ENCODE measurements around the gene CSF1.

The CSF1 gene

DNA sequence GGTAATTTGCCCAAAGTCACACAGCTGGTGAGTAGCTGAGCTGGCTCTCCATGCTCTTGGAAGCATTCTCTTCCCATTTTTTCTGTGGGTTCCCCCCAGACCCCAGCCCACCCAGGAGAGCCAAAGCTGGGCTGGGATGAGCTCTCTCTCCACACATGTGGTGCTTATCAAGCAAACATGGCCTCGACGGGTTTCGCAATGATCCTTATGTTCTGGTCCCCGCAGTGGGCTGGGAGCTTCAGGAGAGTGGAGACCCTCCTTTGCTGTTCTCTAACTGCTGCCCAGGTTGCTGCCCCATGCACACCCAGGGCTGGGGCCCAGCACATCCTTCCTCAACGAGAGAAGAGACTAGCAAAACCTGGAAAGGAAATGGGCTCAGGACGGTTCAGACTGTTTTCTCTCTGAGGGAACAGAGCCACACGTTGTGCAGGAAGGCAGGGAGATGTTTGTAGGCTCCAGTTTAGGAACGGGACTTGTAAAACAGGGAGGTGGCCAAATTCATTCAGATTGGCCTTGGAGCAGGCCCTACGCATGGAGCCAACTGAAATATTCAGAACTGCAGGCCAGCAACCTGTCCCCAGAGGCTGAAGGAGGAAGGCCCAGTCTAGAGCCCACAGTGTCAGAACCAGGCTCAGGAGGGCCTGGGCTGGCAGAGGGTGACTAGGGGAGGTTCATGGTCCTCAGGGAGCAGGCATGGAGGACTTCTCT is 27.2 kb upstream of the CSF1 start:
- DNase-seq: no peak

DNA sequence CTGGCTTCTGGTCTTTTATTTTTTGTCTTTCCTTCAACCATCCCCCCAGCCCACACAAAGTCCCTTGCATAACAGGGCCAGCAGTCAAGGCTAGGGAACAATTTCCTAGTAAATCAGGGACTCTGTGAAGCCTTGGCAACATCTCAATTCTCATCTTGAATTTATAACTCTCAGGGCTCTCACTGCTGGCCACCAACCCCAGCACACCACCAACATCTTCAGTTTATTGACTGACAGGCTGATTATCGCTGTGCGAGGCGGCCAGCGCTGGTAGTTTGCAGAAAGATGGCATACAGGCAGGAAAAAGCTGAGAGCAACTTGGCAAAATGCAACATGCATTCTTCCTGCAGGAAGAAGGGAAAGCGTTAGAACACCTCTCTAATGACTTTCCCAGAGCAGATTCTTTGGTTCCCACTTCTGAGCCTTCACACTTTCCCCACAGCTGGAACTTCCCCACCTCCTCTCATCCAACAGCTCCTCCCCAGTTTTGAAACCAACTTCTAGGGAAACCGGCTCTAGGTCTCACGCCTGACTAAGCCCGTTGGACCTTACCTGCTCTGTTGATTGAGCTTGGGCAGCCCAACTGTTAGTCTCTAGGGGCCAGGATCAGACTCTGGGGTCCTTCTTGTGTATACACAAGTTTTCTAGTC is 26.3 kb upstream of the CSF1 start:
- no peak for DNase-seq

DNA sequence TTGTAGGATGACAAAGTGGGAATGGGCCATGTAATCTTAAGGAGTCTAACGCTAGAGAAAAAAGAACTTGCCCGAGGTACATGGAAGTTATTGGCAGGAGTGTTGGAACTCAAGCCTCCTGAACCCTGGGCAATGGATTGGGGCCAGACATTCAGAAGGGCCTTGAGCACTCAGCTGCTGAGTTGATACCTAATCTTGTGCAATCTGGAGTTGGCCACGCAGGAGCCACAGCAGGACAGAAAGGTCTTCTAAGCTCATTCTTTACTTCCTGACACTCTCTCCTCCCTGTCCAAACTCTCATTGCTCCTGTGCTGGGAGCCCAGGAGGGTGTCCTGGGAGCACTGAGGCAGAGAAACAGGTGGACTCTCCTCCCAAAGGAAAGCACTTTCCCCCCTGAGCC is 25.1 kb upstream of the CSF1 start:
- DNase-seq: no peak

DNA sequence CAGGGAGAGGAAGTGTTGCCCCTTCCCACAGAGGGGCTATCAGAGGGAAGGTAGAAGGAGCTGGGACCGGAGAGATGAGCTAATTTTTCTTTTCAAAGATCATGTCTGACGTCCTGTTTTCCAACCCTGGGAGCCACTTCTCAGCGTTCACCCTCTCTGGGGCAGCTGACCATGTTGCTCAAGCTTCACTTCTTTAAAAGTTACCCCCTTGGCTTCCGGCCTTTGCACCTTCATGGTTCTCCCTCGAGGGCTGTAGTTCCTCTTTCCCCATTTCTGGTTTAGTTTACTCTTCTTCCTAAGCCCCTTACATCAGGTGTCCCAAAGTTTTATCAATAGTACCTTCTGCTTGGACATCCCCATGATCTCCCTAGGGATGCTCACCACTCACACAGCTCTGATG is 23.8 kb upstream of the CSF1 start:
- no peak for DNase-seq

DNA sequence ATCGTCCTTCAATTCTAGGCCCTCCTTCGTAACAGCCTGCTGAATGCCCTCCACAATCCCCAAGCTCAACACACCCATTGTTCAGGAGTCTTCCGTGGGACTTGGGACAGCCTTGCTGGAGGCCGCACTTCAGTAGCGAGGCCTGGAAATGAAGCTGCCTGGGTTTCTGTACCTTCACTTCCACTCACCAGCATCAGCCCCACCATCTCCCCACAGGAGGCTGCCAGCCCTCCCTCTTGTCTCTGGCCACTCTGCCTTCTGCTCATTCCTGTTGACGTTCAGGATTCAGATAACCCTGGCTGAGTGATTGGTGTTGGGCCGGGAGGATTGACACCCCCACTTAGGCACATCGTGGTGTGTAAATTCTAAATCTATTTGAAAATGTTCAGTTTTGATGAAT is 23.4 kb upstream of the CSF1 start:
- DNase-seq: no peak

DNA sequence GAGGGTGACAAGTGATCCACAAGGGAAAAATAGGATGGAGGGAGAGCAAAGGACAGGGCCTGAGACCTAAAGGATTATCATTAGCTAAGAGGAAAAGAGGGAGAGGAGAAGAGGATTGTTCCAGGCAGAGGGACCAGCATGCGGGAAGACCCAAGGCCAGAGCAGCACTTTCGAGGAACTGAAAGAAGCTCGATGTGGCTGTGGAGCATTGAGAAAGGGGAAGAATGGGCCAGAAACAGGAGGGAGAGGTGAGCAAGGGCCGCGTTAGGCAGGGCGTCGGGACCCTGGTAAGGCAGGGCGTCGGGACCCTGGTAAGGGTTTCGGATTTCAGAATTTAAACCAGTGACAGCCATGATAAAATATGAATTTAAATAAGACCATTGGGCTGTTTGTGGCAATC is 22.8 kb upstream of the CSF1 start:
- DNase-seq: no peak

DNA sequence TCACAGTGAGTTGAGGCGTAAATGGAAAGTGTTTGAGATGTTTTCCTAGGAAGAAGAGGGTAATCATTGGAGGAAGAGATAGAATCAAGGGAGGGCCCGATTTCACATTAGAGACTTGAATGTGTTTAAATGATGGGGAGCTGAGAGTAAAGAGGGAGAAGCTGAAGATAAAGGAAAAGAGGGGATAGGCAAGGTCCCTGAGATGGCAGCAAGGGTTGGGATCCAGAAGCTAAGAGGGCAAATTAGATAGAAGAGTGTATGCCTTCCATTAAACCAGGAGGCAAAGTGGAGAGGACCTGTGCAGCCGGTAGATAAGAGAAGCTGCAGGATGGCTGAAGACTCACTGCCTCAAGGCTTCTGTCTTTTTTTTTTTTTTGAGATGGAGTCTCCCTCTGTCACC is 21.6 kb upstream of the CSF1 start:
- no peak for DNase-seq

DNA sequence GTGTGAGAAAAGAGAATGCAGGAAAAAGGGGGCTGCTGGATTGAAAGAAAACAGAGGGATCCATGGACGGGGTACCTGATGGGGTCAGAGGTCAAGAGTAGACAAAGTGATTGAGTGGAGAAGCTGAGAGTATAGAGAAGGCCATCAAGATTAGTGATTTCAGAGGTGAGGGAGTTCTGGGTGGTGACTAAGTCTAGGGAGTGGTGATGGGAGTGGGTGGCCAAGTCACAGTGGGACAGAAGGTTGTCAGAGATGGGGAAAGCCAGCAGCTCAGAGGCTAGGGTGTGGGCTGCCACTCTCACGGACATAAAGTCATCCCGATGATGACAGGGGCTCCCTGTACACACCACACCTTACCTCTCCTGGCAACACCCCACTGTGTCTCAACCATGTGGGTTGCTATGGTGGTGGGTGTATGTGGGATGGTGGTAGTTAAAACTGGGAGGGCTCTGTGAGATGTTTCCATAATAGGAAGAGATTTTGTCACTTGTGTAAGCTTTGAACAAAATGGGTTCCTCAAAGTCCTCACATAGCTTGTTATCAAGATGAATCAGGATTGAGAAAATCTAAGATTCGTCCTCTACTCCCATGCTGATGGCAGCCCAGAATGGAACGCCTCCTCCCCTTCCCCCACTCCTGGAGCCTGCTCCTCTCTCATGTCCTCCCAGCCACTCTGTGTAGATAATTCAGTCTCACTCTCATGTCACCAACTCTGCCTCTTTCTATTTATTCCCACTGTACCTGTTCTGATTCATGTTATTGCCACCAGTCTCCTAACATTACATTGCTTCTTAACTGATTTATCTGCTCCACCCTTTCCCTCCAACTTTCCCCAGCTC is 20.3 kb upstream of the CSF1 start:
- no peak for DNase-seq

DNA sequence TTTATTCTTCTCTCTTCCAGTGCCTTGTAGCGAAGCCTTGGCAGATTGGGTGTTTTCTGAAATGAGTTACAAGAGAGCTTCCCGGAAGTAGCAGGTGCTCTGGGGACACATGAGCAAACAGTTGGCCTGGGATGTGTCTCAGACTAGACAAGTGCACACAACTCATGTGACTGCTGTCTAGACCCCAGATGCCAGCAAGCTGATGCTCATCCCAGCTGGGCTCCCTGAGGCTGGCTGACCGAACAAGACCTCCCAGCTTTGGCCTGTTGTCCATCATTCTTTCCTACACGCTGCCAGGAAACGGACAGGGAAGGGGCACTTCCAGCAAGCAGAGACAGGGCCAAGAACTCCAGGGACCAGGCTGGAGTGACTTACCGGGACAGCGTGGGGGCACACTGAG is 18.7 kb upstream of the CSF1 start:
- peak; percentile 47 for DNase-seq

DNA sequence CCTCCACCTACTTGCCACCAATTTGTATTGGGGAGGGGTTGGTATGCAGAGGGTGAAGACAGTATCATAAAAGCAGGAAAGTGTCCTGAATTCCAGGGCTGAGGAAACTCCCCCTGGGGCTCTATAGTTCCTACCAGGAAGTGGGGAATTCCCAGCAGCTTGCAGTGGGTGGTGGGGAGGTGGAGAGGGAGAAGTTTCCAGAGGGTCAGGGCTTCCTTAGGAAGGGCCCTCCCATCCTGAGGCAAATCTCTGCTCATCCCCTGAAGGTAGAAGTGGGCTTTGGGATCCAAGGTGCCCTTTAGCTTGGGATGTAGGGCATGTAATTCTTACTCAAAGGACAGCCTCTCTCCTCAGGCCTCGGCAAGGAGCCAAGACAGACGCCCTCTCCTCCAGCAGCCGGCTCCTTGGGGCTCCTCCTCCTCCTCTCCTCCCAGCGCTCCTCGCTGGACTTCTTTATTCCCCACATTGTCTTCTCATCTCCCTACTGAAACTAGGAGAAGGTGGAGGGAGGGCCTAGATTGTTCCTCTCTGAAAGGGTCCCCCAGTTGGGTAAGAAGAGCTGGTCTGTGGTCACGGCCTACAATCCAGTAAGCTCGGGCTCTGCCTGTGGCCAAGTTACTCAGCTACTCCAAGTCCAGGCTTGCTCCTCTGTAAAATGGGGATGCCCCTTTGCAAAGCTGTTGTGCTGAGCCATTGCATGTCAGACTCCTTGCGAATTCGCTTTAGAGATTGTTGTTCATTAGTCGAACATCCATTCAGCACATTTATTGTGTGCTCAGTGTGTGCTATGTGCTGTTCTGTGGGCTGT is 17.9 kb upstream of the CSF1 start:
- DNase-seq: peak; percentile 29

DNA sequence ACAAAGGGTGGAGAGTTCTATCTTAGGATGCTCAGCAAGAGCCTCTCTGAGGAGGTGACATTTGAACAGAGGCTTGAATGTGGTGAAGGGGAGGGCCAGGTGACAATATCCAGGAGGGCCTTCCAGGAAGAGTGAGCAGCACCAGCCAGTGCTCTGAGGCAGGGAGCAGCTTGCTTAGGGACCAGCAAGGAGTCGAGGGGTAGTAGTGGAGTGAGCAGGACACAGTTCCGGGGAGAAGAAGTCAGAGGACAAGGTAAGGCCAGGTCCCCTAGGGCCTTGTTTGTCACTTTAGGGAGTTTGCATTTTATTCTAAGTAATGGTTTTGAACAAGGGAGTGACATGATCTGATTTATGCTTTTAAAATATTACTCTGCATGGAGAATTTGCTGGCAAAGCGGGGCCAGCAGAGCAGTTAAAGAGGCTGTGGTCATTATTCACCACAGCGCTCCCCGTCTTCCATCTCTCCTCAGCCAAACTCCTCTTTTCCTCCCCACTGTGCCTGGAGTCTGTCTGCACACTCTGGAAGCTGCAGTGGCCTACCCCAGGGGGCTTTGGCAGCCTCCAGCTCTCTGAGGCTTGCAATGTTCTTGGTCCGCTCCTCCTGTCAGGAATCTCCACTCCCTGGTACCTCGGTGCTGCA is 17.0 kb upstream of the CSF1 start:
- DNase-seq: no peak

DNA sequence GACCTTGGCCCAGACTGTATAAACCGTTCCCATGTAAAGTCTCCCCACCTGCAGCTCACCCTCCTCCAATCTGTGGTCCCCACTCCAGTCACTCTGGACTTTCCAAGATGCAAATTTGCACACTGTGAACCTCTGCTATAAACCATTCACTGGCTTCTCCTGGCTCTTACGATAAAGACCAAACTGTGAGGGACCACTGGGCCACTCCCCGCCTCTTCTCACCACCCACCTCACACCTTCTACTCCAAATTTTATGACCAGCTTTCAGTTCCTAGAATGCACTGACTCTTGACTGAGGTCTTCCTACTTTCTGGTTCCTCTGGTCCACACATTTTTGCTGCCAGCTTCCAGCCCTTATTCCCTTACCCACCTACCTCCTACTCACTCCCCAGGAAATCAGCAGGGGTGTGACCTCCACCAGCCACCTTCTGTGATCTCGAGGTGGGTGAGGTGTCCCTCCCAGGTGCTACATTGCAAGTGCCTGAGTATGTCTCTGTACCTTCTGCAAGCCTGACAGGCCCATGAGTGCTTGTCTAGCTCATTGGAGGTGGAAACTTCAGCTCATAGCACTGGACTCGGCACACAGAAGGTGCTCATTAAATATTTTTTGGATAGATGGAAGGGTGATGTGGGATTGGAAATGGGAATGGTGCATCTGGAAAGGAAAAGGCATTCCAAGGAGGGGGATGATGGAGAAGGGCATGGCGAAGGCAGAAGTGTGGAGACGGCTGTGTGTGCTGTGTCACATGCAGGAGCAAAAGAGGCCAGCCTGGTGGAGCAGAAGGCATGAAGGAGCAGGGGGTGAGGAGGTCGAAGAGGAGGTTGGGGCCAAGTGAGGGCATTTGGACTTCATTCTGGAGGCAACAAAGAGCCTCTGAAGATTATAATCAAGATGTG is 15.6 kb upstream of the CSF1 start:
- DNase-seq: no peak

DNA sequence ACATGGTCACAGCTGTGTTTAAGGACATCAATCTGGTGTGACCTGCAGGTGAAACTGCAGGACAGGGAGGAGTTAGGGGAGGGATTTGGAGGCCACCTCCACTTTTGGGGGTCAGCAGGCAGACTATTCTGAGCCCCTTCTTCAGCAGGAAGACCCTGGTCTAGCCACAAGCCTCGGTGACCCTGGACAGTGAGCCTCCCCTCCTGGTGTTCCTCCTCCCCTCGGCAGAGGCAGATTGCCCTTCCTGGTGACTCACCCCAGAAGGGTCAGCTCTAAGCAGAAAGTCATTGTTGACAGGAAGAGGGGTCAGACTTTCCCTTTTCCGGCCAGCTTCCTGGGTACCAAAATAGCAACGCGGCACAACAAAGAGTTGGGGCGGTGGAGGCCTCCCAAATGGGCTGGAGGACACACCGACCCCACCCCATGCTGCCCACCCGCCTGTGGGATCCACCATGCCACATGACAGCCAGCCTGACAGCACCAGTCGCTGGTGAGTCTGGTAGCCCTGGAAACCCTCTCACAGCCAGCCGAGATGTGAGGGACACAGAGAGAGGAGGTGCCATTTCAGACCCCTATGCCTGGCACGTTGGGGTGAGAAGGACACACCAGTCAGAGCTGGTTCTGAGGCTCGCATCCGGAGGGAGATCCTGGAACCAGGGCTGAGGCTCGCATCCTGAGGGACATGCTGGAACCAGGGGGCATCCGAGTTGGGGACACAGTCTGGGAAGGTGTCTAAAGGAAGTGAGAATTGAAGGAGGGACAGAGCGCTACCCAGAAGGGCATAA is 14.7 kb upstream of the CSF1 start:
- DNase-seq: peak; percentile 34

DNA sequence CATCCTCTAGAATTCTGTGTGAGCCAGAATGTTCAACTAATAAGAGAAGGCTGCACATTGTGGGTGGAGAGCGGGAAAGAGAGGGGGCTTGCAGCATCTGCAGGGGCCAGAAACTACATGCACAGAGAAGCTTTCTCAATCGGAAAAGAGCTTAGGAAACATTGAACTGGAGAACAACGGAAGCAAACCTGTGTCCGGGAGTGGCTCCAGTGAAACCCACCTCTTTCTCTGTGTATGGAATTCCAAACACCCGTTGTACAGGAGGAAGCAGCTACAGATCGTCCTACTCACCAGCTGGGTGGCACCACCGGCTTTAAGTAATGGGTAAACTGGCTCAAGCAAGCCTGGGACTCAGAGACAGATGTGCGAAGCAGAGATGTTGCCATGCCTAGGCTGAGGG is 14.0 kb upstream of the CSF1 start:
- DNase-seq: no peak

DNA sequence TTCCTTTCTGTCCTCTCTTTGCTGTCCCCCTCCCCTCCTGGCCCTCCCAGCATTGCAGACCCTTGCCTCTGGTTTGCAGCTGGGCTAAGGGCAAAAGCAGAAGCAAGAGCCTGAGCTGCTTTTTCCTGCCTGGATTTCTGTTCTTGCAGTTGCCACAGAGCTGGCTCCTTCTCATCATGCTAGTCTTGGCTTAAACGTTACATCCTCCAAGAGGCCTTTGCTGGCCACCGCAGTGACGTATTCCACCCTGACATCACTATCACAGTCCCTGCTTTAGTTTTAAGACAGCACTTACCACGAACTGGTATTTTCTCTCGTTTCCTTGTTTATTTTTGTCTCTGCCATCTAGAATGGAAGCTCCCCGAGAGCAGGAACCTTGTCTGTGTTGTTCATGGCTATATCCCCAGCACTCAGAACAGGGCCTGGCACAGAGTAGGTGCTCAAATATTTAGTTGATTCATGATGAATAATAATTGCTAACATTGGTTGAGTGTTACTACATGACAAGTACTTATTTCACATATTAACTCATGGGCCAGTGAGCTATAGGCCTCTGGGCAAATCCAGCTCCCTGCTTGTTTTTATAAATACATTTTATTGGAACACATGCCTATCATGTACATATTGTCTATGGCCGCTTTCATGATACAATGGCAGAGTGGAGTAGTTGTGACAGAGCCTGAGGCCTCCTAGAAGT is 13.2 kb upstream of the CSF1 start:
- no peak for DNase-seq

DNA sequence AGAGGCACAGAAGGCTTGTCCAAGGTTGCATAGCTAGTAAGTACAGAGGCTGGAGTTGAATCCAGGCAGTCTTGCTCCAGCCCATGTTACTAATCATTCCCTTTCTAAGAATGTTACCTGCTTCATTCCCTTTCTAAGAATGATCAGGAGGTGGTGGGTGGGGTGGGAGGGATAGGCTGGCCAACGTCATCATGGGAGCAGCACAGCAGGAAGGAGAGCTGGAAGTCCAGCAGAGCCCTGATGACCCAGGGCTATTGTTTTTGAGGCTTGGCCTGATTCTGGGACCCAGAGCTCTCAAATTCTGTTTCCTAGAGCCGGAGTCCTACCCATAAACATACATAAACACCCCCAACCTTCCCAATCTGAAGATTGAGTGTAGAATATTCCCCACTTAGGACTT is 11.8 kb upstream of the CSF1 start:
- DNase-seq: no peak

DNA sequence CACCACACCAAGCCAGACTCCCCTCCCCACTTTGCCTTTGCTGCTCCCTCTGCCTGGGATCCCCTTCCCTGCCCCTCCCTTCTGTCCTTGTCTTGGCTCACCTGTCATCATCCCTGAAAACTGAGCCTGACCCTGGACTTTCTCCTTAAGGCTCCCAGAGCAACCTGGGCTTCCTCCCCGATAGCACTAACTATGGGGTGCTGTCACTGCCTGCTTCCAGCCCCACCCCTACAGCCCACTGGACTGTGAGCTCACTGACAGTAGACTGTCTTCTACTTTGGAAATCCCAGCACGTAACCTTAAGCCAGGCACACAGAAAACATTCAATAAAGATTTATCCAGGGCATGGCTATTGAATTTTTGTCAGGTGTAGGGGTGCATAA is 9.5 kb upstream of the CSF1 start:
- DNase-seq: no peak

DNA sequence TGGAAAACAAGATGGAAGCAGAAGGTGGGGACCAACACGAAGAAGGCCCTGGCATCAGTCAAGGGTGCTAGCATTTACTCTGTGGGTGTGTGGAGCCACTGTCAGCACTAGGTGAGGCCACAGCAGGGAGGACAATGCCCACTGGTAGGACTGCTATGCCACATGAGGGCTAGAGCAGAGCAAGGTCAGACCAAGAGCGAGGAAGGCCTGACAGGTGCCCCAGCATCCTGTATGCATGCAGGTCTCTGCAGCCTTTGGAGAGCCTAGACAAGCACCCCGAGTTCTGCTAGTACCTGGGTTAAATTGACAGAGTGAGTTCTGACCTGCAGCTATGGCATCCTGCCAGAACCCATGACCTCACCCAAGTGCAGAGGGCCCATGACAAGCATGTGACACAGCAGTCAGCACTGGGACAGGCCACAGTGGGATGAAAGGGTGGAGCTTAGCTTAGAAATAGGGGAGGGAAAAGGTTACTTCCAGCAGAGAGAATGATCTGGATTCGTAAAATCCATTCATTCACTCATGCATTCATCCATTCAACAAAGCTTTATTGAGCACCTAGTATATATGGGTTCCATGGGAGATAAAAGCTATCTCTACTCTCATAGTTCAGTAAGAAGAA is 9.0 kb upstream of the CSF1 start:
- DNase-seq: peak; percentile 11

DNA sequence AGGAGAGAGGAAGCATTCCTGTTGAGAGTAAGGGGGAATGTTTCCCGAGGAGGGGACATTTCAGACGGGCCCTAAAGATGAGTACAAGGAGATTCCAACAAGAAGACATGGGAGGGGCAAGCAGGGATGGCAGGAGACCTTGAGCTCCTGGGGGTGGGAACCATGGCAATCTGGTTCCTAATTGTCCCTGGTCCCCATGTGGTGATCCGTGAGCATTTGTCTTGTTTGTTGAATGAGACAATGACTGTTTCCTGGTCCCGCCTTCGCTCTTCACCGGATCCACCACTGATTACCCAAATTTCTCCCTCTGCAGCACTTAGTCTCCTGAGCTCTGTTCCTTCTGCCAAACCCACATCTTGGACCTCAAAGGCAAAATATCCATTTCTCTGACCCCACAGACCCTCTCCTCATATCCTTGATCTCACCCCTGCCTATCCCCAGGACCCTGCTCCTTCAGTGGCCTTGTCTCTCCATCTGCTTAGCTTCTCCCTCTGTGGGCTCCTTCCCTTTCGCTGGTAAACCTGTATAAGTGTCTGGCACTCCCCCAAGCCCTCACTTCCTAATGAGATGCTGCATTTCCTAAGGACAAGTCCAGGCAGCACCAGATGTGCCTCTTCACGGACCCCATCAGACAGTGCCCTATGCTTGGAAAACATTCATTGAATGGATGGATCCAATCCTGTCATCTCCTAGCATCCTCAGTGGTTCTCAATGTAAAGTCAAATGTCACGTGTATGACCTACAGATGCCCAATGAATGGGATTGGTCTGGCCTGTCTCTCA is 8.3 kb upstream of the CSF1 start:
- peak; percentile 16 for DNase-seq

Data from NCI-H69 (cell line).